Left renal pelvis (tissue), 4 donors: ENCODE results near the gene HTT. TPM values are rescaled to one million over a fixed set of nuclear protein-coding genes. Genes with fewer than 3 reads are reported as not detected.

Source experiments
- DNase-seq, 4 donors: peaks; one replicate each; pipeline ENCODE4 v3.0.0-alpha.2; 2013; ENCODE audit warnings: low read depth in 4 of 4, low spot score in 3 of 4
- polyA plus RNA-seq, 4 donors: library from polyadenylated mRNA; unstranded; fragments of 120-200 nt; gene quantifications; one replicate each; pipeline ENCODE4 v1.2.1, GENCODE V29; 2013; ENCODE audit not compliant: insufficient read length in 4 of 4

HTT gene
- polyA plus RNA-seq, 4 donors: 20.7 to 41.5 (median 33.9) TPM

DNA sequence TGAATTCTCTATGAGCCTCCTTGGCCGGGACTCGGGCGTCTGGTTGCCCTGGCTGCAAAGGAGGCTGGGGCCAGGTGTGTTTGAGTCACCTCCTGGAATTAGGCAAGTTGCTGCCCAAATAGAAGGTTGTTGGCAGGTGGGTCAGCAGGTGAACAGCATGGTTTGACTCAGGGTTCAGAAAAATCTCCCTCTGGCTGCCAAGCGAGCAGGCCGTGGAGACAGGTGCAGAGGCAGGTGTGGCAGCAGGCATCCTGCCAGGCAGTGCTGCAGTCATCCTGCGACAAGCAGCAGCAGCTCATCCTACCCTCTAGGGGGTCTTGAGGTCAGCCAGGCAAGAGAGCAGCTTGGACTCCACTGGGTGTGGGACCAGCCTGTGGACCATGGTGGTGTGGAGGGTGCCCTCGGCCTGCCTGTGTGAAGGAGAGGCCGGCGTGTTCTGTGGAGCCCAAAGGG lies 182.6 kb downstream of the HTT start:
- no peak for DNase-seq

DNA sequence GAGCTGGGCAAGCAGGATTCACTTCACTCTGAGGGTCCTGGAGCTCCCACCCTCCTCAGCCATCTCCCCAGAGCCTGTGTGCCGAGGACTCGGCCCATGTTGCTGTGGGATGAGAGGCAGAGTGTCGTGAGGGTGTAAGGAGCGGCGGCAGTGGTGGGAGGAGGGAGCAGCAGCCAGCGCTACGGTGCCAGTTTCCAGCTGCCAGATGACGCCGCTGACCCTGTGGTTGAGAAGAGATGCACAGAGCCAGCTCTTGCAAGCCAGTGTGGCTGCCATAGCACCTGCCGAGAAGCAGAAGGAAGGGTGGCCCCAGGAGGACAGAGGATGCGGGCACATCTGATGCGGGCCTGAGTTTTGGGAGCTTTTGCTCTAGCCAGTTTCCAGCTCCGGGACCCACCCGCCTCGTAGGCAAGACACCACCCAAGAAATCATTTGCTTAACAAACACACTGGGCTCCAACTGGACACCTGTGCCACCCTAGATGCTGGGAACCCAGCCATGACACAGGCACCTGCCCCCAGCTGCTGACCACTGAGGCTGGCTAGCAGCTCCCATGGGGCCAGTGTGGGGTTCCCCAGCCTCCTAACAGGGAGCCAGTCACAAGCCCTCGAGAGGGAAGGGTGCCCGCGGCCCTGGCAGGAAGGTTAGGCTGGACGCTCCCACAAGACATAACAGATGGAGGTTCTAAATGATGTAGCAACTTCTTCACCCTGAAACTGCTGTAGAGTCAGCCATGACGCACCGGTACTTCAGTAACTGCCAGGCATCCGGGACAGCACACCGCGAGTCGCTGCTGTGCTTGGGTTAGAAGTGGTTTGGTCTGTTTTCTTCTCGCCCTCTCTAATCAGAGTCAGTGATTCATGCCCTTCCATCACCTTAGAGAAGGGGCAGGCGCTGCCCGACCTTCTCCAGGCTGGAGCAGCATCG lies 183.3 kb downstream of the HTT start:
- DNase-seq: no peak

DNA sequence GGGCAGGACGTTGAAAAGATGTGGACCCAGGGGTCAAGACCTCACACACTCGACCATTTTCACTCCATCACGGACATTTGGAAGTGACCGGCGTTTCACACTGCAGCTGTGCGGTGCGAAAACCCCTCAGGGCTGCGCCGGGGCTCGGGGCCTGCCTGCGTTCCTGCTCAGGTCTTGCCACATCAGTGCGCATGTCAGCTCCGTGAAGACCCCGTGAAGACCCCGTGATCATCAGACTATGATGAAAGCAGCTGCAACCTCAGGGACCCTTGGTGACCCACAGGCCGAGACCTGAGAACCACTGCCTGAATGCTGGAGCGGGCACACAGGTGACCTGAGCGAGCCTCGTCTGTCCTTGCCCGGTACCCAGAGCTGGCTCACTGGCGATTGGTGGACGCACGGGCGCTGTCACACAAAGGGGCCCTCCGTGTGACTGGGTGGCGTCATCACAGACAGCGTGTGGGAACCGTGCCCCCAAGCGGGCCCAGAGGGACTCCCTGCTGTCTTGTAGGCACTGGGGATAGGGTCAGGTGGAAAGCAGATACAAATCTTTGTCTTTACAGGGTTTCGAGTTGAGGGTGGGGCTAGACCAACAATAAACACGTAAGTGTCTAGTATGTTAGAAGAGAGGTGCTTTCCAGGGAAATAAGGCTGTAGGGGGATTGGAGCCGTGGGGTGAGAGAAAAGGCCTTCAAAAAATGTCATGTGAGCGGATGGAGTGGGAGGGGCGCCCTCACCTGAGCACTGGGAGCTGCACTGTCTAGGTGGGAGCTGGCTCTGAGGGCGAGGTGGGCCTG lies 187.1 kb downstream of the HTT start:
- DNase-seq: no peak

DNA sequence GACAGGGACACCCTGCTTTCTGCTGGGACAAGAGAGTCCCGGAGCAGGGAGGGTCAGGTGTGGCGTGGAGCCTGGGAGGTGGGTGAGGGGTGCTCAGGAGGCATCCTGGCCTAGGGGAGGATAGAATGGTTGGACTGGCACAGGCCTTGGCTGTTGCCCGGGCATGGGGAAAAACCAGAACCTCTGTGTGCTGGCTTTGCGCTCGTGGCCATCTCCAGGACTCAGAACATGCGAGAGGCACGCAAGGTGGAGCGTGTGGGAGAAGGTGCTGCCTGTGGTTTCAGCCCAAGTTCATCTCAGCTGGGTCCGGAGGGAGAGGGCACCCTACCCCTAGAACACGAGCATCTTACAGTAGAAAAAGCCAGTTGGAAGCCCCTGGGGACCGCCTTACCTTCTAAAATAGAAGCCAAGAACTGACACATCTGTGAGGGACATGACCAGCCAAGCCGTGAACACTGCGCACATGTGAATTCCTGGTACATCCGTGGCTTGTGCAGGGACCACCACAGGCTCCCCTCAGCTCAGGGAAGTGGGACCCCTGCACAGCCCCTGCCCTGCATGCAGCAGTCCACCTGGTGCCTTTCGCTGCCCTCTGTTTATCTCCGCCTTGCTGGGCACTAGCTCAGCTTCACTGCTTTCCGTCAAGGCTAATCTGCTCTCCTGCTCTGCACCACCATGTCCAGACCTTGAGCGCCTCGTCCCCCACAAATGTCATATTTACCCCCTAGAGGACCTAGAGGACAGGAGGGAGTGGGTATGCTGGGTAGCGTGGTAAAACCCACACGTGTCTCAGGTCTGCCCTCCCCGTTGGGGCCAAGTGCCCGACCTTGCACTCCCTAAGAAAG lies 187.9 kb downstream of the HTT start:
- no peak for DNase-seq

DNA sequence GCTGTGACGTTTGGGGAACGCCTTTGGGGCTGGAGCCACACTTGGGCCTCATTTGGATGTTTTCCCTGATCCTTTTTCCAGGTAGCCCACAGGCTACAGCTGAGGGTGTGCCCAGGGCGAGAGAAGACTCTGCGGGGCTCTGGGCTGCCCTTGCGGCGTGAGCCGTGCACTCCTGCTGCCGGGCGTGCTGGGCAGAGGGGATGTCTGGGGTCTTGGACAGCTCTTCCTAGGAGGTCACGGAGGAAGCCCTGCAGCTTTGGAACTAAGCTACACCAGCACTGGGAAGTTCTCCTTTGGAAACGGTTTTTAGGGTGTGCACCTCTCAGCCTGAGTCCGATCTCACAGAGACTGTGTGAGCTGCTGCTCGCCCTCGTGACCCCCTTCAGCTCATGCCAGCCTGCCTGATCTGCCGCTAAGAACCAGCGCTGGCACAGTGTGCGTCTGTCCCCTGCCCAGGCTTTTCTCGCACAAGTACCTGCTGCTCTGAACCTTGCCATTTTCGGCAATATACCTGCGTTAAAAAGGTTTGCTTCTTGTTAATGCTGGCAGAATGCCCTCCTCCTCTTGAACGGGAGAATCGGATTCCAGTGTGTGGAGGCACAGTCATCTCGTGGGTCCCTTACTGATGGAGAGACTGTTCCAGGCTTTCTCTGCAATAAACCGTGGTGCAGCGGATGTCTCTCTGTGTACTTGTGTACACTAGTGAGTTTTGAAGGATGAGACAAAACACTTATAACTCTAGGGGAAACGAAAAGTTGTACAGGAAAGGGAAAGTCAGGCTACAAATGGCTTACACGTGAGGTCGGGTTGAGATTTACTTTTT lies 188.8 kb downstream of the HTT start:
- no peak for DNase-seq

DNA sequence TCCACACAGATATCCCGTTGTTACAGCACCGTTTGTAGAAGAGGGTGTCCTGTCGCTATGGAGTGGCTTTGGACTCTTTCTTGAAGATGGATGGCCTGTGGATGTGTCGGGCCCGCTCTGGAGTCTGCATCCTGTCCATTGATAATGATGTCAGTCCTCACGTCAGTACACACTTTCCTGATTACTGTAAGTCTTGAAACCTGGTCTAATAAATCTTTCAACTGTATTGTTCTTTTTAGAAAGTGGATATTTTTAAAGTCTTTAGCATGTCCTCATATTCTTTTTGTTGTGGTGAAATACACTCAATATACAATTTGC lies 189.4 kb downstream of the HTT start:
- no peak for DNase-seq

DNA sequence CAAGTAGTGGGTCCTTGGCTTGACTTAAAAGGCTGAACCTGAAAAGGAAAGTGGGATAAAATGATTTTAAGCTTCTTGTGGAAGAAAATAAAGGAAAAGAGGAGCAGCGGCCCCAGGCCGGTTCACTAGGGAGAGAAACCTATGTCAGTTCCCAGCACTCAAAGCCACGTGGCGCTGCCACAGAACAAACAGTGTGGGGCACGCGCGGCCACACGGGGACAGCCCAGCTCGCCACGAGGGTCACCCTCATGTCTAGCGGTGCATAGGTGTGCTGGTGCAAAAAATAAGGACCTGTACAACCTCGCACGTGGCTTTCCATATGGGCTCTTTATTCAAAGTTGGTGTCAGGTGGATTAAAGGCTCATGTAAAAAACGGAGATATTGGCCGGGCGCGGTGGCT lies 191.6 kb downstream of the HTT start:
- no peak for DNase-seq

DNA sequence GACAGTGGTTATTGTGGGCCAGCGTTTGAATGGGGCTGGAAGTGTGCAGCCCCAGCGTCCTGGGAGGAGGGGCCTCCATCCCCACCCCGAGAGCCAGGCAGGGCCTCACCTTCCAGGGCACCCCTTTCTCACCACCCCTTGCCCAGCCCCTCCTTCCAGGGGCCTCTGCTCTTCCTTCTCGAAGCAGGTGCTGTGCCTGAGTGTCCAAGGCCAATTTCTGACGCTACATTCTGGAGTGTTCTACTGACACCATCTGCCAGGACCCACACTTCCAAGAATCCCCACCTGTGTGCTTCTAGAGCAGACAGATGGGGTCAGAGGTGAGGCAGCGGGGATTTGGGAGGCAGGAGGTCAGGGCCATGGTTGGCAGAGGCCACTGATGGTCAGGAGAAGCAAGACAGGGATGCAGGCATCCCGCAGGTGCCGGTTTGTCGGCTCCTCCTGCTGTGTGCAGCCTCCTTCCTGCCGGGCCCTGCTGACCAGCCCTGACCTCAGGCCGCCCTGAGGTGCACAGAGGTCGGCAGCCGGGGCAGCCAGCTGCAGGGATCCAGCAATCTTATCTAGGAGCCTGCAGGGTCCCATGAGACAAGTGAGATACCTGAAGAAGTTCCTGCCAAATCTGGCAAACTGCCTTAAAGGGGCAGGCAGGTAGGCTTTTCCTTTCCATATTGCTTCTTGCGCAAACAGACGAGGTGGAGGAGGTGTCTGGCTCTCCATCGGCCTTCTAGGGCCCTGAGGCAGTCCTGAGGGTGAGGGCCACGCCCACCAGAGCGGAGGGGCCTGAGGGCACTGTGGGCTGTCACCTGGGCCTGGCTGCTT lies 193.3 kb downstream of the HTT start:
- no peak for DNase-seq

DNA sequence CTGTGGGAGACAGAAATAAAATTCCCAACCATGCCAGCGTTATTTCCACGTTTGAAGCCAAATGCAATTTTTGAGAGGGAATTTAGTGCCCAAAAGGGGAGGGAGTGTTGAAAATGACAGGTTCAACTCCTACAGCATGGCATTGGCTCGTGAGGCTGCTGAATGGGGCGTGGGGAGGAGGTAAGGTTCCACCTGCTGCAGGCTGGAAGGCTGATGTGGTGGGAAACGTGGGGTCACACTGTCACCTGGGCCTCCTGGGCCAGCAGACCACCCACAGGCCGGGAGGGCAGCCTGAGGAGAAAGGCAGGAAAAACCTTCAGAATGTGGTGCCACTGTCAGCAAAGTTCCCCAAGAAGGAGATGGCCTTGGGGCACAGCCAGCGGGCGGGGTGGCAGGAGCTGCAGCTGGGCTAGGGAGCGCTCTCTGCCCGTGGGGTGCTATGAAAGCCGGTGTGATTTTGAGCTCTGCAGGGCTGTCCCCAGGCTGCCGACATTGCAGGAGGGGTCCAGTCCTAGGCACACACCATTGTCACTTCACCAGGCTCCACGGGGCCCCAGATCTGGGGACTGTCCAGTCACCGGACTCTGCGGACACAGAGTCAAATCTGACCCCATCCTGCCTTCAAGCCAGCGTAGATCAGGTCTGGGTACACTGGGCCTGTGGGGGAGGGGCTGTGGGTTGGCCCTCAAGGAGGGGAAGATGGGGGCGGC lies 194.1 kb downstream of the HTT start:
- no peak for DNase-seq

DNA sequence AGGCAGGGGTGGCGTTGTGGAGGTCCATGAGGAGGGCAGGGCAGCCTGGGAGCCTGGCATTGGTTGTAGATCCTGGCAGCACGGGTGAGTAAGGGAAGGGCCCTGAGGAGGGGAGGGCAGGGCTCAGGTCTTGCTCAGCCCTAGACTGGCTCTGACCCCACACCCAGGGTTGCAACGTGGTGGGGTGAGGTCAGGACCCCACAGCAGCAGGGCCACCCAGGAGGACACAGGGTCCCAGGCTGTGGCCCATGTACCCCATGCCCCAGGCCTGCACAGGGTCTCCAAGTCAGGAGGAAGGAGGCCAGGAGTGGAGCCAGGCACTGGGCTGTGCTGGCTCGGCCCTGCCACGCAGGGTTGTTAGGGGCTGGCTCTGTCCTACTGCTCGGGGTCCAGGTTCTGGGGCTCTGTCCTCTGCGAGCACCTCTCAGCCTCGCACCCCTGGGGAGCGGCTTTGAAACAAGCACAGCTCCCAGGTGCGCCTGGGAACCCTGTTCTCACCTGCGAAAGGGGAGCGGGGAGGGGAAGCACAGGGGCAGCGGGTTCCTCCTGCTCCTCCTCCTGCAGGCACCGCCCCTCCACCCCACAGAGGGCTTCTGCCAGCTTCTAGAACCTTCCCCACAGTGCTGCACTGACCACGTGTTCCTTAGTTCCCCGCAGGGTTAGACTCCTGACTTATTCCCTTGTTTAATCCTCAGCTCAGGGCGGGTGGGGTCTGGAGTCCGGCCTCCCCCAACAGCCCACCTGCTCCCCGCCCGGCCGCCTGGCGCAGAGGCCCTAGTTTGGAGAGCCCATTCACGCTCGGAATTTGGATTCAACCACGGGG lies 194.8 kb downstream of the HTT start:
- DNase-seq: no peak

DNA sequence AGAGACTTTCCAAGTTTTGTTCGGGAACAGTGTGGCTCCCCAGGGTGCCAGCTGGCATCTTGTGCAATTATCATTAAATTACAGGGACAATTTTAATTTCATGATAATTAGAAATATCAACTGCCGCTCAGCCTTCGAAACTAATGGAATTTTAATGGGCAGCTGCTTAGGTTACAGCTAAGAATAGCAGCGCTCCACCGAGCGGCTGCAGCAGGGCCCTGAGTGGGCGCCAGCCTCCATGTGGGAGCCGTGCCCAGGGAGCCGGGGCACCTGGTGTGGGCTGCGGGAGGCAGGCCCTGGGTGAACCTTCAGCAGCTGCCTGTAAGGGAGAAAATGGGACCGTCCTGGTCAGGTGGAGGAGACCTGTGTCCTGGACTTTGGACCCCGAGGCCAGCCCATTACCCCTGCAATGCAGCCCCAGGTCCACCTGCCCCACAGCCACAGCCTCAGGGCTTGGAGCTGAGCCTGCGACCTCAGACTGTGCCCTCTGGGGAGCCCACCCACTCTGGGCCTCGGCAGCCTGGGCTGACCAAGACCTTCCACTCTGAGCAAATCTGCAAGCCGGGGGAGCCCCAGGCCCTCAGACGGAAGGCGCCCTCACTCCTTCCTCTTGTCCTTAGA lies 195.6 kb downstream of the HTT start:
- no peak for DNase-seq

DNA sequence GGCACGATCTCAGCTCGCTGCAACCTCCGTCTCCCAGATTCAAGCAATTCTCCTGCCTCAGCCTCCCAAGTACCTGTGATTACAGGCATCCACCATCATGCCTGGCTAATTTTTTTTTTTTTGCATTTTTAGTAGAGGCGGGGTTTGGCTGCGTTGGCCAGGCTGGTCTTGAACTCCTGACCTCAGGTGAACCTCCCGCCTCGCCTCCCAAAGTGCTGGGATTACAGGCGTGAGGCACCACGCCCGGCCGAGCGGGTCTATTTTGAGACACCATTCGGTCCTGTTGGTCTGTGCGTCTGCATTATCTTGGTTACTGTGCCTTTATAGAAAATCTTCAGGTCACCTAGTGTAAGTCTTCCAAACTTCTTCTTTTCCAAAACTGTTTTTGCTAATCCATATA lies 196.7 kb downstream of the HTT start:
- DNase-seq: no peak

DNA sequence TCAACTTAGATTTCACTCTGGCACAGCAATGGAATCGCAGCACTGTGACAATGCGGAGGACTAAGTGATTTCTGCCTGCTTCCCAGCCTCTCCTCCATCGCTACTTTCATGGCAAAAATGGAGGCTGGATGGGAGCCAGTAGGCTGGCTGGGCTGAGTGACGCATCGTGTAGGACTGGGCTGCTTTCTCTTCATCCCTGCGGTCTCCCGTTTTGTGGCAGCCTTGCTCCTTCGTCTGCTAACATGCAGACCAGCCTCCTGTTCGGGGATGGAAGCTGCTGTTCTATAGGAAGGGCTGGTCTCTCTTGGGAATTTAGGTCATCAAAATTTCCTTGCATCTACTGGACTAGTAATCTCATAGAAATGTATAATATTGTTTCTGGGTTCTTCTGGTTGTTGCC lies 202.5 kb downstream of the HTT start:
- no peak for DNase-seq

DNA sequence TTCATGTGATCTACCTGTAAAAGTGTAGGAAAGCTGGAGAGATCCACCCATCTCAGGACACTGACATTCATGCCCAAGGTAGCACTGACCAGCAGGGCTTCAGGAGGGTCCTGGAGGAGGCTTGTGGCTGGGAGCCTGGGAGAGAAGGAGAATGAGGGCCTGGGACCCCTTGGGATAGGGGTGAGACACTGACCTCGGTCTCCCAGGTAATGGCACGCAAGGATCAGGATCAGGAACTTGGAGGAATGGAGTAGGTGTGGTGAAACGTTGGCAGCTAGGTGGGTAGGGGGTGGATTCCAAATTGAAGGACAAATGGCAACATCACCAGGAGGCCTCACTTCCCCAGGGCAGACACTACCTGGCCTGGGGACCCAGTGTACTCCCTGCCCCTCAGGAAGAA lies 206.0 kb downstream of the HTT start:
- DNase-seq: no peak

DNA sequence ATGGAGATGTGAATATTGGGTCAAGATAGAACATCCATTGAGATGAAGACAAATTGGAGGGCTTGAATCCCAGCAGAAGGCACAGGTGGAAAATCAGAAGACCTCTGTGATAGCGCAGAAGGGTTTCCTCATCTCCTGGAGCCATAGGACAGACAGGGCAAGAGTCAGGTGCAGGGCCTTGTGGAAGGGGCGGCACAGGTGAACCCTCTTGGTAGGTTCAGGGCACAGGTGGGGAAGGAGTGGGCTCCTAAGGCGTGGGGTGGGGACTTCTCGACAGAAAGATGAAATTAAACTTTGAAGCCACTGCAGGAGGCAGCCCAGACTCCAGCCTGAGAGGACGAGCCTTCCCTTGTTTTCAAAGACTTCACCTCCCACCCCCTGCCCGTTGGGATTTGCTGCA lies 209.0 kb downstream of the HTT start:
- no peak for DNase-seq

DNA sequence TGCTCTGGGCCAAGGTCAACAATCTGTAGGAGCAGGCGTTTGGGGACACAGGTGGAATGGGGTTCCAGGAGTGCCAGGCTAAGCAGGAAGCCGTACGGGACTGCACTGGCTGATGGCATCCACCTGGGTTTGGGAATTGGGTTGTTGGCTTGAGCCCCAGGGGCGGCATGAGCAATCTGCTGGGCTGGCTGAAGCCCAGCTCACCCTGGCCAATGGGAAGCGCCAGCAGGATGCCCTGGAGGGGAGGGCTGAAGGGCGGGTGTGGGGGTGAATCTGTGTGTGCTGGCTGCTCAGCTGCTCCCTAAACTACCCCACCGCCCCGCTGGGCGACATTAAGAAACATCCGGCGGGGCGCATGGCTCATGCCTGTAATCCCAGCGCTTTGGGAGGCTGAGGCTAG lies 209.4 kb downstream of the HTT start:
- DNase-seq: no peak
